Endothelial cell of umbilical vein (primary cell): ENCODE results near the gene LMTK3. TPM values are rescaled to one million over a fixed set of nuclear protein-coding genes. Genes with fewer than 3 reads are reported as not detected.

Experiments used
- BruUV-seq: library from RNA; stranded (reverse); fragments of 400-500 nt; replicated peaks from 2 replicates; lab custom pipeline; 2021; lab: Mats Ljungman, UMichigan
- CTCF ChIA-PET: fragments of 300-600, 350-600 bp; sonication (Branson Sonifier 250); formaldehyde crosslinking; loops from one replicate; lab custom pipeline; 2021; ENCODE audit warnings: antibody characterized with exemption, inconsistent platforms; lab: Charles Lee
- POLR2A ChIA-PET: fragments of 300-600, 350-600 bp; sonication (Branson Sonifier 250); formaldehyde crosslinking; loops from one replicate; lab custom pipeline; 2021; ENCODE audit warnings: antibody characterized with exemption, inconsistent platforms; lab: Charles Lee
- DNase-seq: peaks from one replicate; pipeline ENCODE4 v3.0.0-alpha.2; 2011; ENCODE audit warnings: low read depth, low spot score
- FAIRE-seq: peaks from 2 replicates; lab custom pipeline; 2011; peaks lifted over from hg19 to GRCh38; lab: Jason Lieb, UNC
- H2AFZ ChIP-seq: 2 replicates; pipeline ENCODE4 v1.6.0; 2012; ENCODE audit warnings: low read depth, low read length, control low read depth, inconsistent platforms
- H3K27ac ChIP-seq: 2 replicates; pipeline ENCODE4 v1.5.1; 2011; ENCODE audit warnings: low read depth, mild to moderate bottlenecking, control low read depth, low read length, moderate library complexity; ENCODE audit not compliant: insufficient read depth
- H3K27me3 ChIP-seq, 2 experiments: 2 replicates each; pipeline versions ENCODE4 v1.6.0 to v1.6.1; 2011; ENCODE audit warnings: low read length in 2 of 2, mixed read lengths in 1 of 2; ENCODE audit not compliant: control insufficient read depth in 2 of 2, insufficient read depth in 2 of 2
- H3K36me3 ChIP-seq, 2 experiments: 2 replicates in 1 of 2; 3 replicates in 1 of 2; pipeline ENCODE4 v1.5.1; 2011; ENCODE audit warnings: low read length in 2 of 2, mild to moderate bottlenecking in 1 of 2, moderate library complexity in 1 of 2; ENCODE audit not compliant: control insufficient read depth in 2 of 2, insufficient read depth in 2 of 2; ENCODE audit errors: extremely low read depth in 1 of 2
- H3K4me1 ChIP-seq: 3 replicates; pipeline ENCODE4 v1.5.1; 2011; ENCODE audit warnings: mild to moderate bottlenecking, low read length; ENCODE audit not compliant: control insufficient read depth, insufficient read depth; ENCODE audit errors: extremely low read depth
- H3K4me2 ChIP-seq: 2 replicates; pipeline ENCODE4 v1.6.1; 2011; ENCODE audit warnings: low read length, control low read depth, mixed read lengths; ENCODE audit not compliant: insufficient read depth
- H3K4me3 ChIP-seq, 3 experiments: fragments of 200-600 bp in 1 of 3; sonication (generic), shearing (Covaris generic) in 1 of 3; replicated peaks in 1 of 3; 2 replicates each; pipeline ENCODE4 v1.5.1; 2011 to 2016; ENCODE audit warnings: control low read depth in 3 of 3, low read length in 3 of 3, mild to moderate bottlenecking in 2 of 3, inconsistent platforms in 1 of 3, low read depth in 1 of 3, moderate library complexity in 1 of 3; ENCODE audit not compliant: insufficient read depth in 1 of 3
- H3K79me2 ChIP-seq: 2 replicates; pipeline ENCODE4 v1.6.0; 2012; ENCODE audit warnings: low read length, inconsistent platforms; ENCODE audit not compliant: control insufficient read depth, insufficient read depth
- H3K9ac ChIP-seq: replicated peaks from 2 replicates; pipeline ENCODE3; 2011; ENCODE audit warnings: low read length, control low read depth; ENCODE audit not compliant: insufficient read depth; ENCODE audit errors: extremely low read depth
- H3K9me1 ChIP-seq: replicated peaks from 3 replicates; pipeline ENCODE4 v1.6.0; 2011; ENCODE audit warnings: mild to moderate bottlenecking, low read length; ENCODE audit not compliant: control insufficient read depth, insufficient read depth; ENCODE audit errors: extremely low read depth
- H3K9me3 ChIP-seq: replicated peaks from 2 replicates; pipeline ENCODE4 v1.5.1; 2012; ENCODE audit warnings: low read length, inconsistent platforms; ENCODE audit not compliant: control insufficient read depth, insufficient read depth
- H4K20me1 ChIP-seq: replicated peaks from 2 replicates; pipeline ENCODE3; 2011; ENCODE audit warnings: mild to moderate bottlenecking, low read length; ENCODE audit not compliant: control insufficient read depth, insufficient read depth; ENCODE audit errors: extremely low read depth
- EZH2 ChIP-seq: IDR thresholded peaks from 2 replicates; pipeline ENCODE4 v1.6.1; 2012; ENCODE audit warnings: borderline replicate concordance, low read depth, mild to moderate bottlenecking, moderate library complexity, low read length, inconsistent platforms; ENCODE audit not compliant: severe bottlenecking
- FOS ChIP-seq: IDR thresholded peaks from 2 replicates; pipeline ENCODE4 v1.6.1; 2011; ENCODE audit warnings: mild to moderate bottlenecking, low read length, moderate library complexity, borderline replicate concordance; ENCODE audit not compliant: insufficient read depth
- GATA2 ChIP-seq: IDR thresholded peaks from 2 replicates; pipeline ENCODE4 v1.7.0; 2011; ENCODE audit warnings: low read depth, mild to moderate bottlenecking, moderate library complexity, mixed read lengths, low read length; ENCODE audit not compliant: insufficient read length, insufficient read depth
- JUN ChIP-seq: IDR thresholded peaks from 2 replicates; pipeline ENCODE4 v1.6.1; 2011; ENCODE audit warnings: borderline replicate concordance, low read depth; ENCODE audit not compliant: insufficient read length, insufficient read depth
- MYC ChIP-seq: IDR thresholded peaks from one replicate; pipeline ENCODE4 v1.6.1; 2011; ENCODE audit warnings: mild to moderate bottlenecking, low read depth, low read length
- POLR2A ChIP-seq: IDR thresholded peaks from 2 replicates; pipeline ENCODE4 v1.6.1; 2012; ENCODE audit warnings: low read depth, mild to moderate bottlenecking, control low read depth, low read length
- POLR2AphosphoS5 ChIP-seq: IDR thresholded peaks from 2 replicates; pipeline ENCODE4 v1.6.1; 2012; ENCODE audit warnings: low read depth, mild to moderate bottlenecking, control low read depth, low read length, moderate library complexity; ENCODE audit not compliant: insufficient read depth
- dilution Hi-C: fragments of 300-500 bp; cut with MboI; formaldehyde crosslinking; loops from one replicate; pipeline ENCODE4 v1.15.0; 2019; ENCODE audit warnings: low sequenced_read_pairs; ENCODE audit not compliant: extremely low pct_ligation_motif_present
- intact Hi-C: fragments of 100-400 bp; cut with micrococcal nuclease; formaldehyde crosslinking; loops from one replicate; pipeline ENCODE4 v1.10.0; 2022
- polyA plus RNA-seq, 4 experiments: library from polyadenylated mRNA; depleted of rRNA in 3 of 4; stranded (reverse) in 3 of 4; unstranded in 1 of 4; fragments of >200 nt; gene quantifications; 2 replicates each; pipeline versions ENCODE4 v1.2.1 to v1.2.3, GENCODE V29; 2011 to 2012; ENCODE audit warnings: missing spikeins in 1 of 4
- total RNA-seq: library from RNA; stranded (reverse); gene quantifications from 2 replicates; pipeline ENCODE4 v1.2.3, GENCODE V29; 2021
- TF ChIP-seq, protein P1 (sequence below): IDR thresholded peaks from 2 replicates; pipeline ENCODE4 v1.6.1; 2011; ENCODE audit not compliant: insufficient read depth, insufficient read length
- TF ChIP-seq, protein P2 (sequence below), 2 donors: IDR thresholded peaks; 1 replicate in 1 of 2; 2 replicates in 1 of 2; pipeline ENCODE4 v1.5.1; 2011; ENCODE audit warnings: low read length in 2 of 2, mild to moderate bottlenecking in 2 of 2, moderate library complexity in 2 of 2, control low read depth in 1 of 2, inconsistent platforms in 1 of 2, low read depth in 1 of 2; ENCODE audit not compliant: insufficient read depth in 1 of 2; ENCODE audit errors: extremely low read depth in 1 of 2

LMTK3 gene
- total and polyA plus RNA-seq, 2 donors (not counting 3 experiments of a cell fraction or from before 2014, with no cell fraction given), result 0.11 to 0.14 TPM

DNA sequence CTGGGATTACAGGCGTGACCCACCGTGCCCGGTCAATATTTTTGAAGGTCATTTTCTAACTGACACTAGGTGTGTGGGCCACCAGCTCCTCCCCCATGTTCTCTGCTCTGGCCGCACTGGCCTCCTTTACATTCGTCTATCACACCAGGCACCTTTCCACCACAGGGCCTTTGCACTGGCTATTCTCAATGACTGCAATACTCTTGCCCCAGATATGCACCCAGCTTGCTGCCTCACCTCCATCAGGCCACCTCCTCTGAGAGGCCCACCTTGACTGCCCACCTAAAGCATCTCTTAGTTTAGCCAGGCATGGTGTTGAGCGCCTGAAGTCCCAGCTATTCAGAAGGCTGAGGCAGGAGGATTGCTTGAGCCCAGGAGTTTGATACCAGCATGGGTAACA is 30.2 kb upstream of the LMTK3 start:
- Histone ChIP-seq H3K79me2 (no peaks in the 10 kb centered on the region), H3K9ac (no peak overlapping the region), H3K4me3 (no peak overlapping the region), H3K4me1 (peaks cover 5% of the 10 kb centered on the region), H2AFZ (no peak overlapping the region), H3K9me1 (no peaks in the 10 kb centered on the region), H3K27ac (no peak overlapping the region), H4K20me1 (no peaks in the 10 kb centered on the region), H3K4me2 (no peak overlapping the region), H3K9me3 (no peaks in the 10 kb centered on the region), H3K36me3 (no peaks in the 10 kb centered on the region), H3K27me3 (no peaks in the 10 kb centered on the region)
- ChIA-PET POLR2A (interaction anchor here (0.7 kb wide), 1 partner anchor 67 kb away, joined by 4 read pairs; no protein-coding TSS in a partner anchor), CTCF (interaction anchor here (1.0 to 1.5 kb wide), 4 partner anchors 16 to 47 kb away, joined by 3 to 4 read pairs (median 4); no protein-coding TSS in a partner anchor)
- no peak for FAIRE-seq
- intact Hi-C loops (no loop called here), dilution Hi-C loops (no loop called here)
- BruUV-seq, result no TSS peak
- TF ChIP-seq EZH2 (no peak), GATA2 (no peak)
- no peak for DNase-seq

DNA sequence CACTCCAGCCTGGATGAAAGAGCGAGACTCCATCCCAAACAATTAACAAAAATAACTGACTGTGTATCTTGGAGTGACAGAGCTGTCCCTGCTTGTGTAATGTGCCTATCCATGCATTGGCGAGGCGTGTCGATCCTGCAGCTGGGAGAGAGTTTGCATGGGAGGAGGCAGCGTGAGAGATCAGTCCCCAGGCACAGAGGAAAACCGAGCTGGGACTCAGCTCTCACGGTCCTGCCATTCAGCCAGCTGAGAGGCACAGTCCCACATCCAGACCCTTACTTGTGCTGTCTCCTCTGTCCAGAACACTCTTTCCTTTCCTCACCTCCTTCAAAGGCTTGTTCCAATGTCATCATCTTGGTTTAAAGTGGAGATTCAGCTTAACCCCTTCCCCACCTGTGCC is 28.5 kb upstream of the LMTK3 start:
- intact Hi-C loops, result no loop called here
- Histone ChIP-seq H3K4me3 (no peak overlapping the region), H3K9me3 (no peaks in the 10 kb centered on the region), H4K20me1 (no peaks in the 10 kb centered on the region), H3K36me3 (no peaks in the 10 kb centered on the region), H3K79me2 (no peaks in the 10 kb centered on the region), H3K9me1 (no peaks in the 10 kb centered on the region), H3K4me2 (no peak overlapping the region), H2AFZ (no peak overlapping the region), H3K27ac (no peak overlapping the region), H3K27me3 (no peaks in the 10 kb centered on the region), H3K9ac (no peak overlapping the region), H3K4me1 (peaks cover 5% of the 10 kb centered on the region)
- FAIRE-seq (no peak), DNase-seq (no peak)
- dilution Hi-C loops, result no loop called here
- TF ChIP-seq POLR2A (no peak), EZH2 (no peak), POLR2AphosphoS5 (no peak), JUN (no peak), GATA2 (no peak), FOS (no peak), MYC (no peak)
- TF ChIP-seq, protein P1, sequence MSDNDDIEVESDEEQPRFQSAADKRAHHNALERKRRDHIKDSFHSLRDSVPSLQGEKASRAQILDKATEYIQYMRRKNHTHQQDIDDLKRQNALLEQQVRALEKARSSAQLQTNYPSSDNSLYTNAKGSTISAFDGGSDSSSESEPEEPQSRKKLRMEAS, result no peak
- TF ChIP-seq, protein P2, sequence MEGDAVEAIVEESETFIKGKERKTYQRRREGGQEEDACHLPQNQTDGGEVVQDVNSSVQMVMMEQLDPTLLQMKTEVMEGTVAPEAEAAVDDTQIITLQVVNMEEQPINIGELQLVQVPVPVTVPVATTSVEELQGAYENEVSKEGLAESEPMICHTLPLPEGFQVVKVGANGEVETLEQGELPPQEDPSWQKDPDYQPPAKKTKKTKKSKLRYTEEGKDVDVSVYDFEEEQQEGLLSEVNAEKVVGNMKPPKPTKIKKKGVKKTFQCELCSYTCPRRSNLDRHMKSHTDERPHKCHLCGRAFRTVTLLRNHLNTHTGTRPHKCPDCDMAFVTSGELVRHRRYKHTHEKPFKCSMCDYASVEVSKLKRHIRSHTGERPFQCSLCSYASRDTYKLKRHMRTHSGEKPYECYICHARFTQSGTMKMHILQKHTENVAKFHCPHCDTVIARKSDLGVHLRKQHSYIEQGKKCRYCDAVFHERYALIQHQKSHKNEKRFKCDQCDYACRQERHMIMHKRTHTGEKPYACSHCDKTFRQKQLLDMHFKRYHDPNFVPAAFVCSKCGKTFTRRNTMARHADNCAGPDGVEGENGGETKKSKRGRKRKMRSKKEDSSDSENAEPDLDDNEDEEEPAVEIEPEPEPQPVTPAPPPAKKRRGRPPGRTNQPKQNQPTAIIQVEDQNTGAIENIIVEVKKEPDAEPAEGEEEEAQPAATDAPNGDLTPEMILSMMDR (IDR thresholded peaks at IDR 0.05; ENCODE audit: extremely low read depth in 1 of 2, insufficient read depth in 1 of 2, low read depth in 1 of 2, low read length in 2 of 2), result no peak
- no TSS peak for BruUV-seq
- POLR2A ChIA-PET, result no interaction called here
- CTCF ChIA-PET, result interaction anchor here (1.2 kb wide), 2 partner anchors 16 to 34 kb away, joined by 3 read pairs; no protein-coding TSS in a partner anchor
